ENCODE measurements around the gene C2orf15. TPM values are rescaled to one million over a fixed set of nuclear protein-coding genes. Genes with fewer than 3 reads are reported as not detected.

The C2orf15 gene
- total and polyA plus RNA-seq, 10 of the 15 experiments (the other 5 are each of a cell fraction or from before 2014, with no cell fraction given), result 1.4 to 3.4 (median 2.4) TPM

DNA sequence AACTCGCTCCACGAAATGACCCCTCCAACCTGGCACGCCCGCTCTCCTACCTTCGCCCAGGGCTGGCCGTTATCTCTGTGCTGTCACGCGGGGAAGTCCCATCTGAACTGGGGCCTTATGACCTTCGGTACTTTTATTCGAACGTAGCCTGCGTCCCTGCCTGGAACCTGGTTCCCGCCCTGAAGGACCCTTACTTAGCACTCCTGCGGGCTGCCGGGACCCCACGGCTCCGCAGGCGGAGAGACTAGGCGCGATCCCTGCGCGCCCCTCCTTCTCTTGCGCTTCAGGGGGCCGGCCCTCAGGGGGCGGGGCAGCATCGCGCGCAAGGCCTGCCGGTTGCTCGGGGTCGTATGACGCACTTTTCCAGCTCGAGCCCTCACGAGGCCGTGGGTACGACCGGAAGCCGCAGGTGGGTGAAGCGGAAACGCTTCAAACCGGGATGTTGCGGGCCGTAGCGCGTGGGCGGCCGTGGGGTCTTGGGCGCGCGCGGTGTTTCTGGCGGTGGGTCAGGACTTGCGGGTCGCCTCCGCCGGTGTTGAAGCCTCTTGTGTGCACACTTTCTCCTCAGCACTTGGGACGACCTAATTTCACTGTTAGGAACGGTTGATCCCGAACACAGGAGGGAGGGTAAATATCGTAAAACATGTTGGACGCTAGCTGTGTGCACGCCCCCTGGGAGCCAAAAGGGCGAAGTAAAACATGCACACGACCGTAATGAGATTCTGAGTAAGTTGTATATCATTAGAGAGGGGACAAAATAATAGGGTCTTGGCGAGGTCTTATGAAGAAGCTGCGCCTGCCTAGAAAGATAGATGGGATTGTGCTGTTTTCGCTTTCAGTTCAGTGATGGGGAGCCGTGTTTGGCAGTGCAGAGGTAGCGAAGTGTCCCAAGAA lies 13.4 kb downstream of the C2orf15 start, which contains the start of the genes LIPT1 and TSGA10 (continued):
- TF ChIP-seq, protein P1, sequence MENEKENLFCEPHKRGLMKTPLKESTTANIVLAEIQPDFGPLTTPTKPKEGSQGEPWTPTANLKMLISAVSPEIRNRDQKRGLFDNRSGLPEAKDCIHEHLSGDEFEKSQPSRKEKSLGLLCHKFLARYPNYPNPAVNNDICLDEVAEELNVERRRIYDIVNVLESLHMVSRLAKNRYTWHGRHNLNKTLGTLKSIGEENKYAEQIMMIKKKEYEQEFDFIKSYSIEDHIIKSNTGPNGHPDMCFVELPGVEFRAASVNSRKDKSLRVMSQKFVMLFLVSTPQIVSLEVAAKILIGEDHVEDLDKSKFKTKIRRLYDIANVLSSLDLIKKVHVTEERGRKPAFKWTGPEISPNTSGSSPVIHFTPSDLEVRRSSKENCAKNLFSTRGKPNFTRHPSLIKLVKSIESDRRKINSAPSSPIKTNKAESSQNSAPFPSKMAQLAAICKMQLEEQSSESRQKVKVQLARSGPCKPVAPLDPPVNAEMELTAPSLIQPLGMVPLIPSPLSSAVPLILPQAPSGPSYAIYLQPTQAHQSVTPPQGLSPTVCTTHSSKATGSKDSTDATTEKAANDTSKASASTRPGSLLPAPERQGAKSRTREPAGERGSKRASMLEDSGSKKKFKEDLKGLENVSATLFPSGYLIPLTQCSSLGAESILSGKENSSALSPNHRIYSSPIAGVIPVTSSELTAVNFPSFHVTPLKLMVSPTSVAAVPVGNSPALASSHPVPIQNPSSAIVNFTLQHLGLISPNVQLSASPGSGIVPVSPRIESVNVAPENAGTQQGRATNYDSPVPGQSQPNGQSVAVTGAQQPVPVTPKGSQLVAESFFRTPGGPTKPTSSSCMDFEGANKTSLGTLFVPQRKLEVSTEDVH (IDR thresholded peaks at IDR 0.05; ENCODE audit: low read depth, partially characterized antibody), result peak; percentile 38
- TF ChIP-seq TBL1XR1 (IDR thresholded peaks at IDR 0.05; ENCODE audit: low read depth, low read length) (peak; percentile 59), DPF2 (IDR thresholded peaks at IDR 0.05) (peak; percentile 94), MTA3 (IDR thresholded peaks at IDR 0.05; ENCODE audit: borderline replicate concordance, low read length) (peak; percentile 17; the same call in 1 of the 2 replicates), GATAD2B (conservative IDR thresholded peaks at IDR 0.05; ENCODE audit: low read depth) (peak; percentile 98), CREB1 (IDR thresholded peaks at IDR 0.05; ENCODE audit: low read depth) (peak; percentile 84), ESRRA (IDR thresholded peaks at IDR 0.05; ENCODE audit: low read length) (no peak), BHLHE40 (IDR thresholded peaks at IDR 0.05; ENCODE audit: borderline replicate concordance in 1 of 2, low read depth in 2 of 2, low read length in 1 of 2) (peak; percentile 90 to 97), CHD2 (IDR thresholded peaks at IDR 0.05; ENCODE audit: borderline replicate concordance, low read depth, low read length) (peak; percentile 64; the same call in 1 of the 2 replicates), GABPA (IDR thresholded peaks at IDR 0.05; ENCODE audit: low read depth) (peak; percentile 83), EED (IDR thresholded peaks at IDR 0.05; ENCODE audit: low read depth) (peak; percentile 87), LARP7 (IDR thresholded peaks at IDR 0.05) (peak; percentile 89), TCF12 (IDR thresholded peaks at IDR 0.05; ENCODE audit: low read depth, low read length) (peak; percentile 77; the same call in 1 of the 2 replicates), TCF3 (IDR thresholded peaks at IDR 0.05; ENCODE audit: borderline replicate concordance, insufficient read depth, low read depth, low read length) (peak; percentile 95)
- TF ChIP-seq, protein P2, sequence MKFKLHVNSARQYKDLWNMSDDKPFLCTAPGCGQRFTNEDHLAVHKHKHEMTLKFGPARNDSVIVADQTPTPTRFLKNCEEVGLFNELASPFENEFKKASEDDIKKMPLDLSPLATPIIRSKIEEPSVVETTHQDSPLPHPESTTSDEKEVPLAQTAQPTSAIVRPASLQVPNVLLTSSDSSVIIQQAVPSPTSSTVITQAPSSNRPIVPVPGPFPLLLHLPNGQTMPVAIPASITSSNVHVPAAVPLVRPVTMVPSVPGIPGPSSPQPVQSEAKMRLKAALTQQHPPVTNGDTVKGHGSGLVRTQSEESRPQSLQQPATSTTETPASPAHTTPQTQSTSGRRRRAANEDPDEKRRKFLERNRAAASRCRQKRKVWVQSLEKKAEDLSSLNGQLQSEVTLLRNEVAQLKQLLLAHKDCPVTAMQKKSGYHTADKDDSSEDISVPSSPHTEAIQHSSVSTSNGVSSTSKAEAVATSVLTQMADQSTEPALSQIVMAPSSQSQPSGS (IDR thresholded peaks at IDR 0.05; ENCODE audit: low read length), result peak; percentile 73; the same call in 1 of the 2 replicates
- TF ChIP-seq, protein P3, sequence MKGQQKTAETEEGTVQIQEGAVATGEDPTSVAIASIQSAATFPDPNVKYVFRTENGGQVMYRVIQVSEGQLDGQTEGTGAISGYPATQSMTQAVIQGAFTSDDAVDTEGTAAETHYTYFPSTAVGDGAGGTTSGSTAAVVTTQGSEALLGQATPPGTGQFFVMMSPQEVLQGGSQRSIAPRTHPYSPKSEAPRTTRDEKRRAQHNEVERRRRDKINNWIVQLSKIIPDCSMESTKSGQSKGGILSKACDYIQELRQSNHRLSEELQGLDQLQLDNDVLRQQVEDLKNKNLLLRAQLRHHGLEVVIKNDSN (IDR thresholded peaks at IDR 0.05; ENCODE audit: borderline replicate concordance, extremely low read length, insufficient read depth, low read depth, low read length), result peak; percentile 38
- TF ChIP-seq, protein P4, sequence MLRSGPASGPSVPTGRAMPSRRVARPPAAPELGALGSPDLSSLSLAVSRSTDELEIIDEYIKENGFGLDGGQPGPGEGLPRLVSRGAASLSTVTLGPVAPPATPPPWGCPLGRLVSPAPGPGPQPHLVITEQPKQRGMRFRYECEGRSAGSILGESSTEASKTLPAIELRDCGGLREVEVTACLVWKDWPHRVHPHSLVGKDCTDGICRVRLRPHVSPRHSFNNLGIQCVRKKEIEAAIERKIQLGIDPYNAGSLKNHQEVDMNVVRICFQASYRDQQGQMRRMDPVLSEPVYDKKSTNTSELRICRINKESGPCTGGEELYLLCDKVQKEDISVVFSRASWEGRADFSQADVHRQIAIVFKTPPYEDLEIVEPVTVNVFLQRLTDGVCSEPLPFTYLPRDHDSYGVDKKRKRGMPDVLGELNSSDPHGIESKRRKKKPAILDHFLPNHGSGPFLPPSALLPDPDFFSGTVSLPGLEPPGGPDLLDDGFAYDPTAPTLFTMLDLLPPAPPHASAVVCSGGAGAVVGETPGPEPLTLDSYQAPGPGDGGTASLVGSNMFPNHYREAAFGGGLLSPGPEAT (IDR thresholded peaks at IDR 0.05; ENCODE audit: low read depth), result peak; percentile 74; the same call in 1 of the 2 replicates
- TF ChIP-seq, protein P5, sequence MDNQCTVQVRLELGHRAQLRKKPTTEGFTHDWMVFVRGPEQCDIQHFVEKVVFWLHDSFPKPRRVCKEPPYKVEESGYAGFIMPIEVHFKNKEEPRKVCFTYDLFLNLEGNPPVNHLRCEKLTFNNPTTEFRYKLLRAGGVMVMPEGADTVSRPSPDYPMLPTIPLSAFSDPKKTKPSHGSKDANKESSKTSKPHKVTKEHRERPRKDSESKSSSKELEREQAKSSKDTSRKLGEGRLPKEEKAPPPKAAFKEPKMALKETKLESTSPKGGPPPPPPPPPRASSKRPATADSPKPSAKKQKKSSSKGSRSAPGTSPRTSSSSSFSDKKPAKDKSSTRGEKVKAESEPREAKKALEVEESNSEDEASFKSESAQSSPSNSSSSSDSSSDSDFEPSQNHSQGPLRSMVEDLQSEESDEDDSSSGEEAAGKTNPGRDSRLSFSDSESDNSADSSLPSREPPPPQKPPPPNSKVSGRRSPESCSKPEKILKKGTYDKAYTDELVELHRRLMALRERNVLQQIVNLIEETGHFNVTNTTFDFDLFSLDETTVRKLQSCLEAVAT (IDR thresholded peaks at IDR 0.05), result peak; percentile 85
